A204.1 (cell line): ENCODE data around the gene SGPL1.

ENCODE experiments used
- FAIRE-seq: peaks from 2 replicates; lab custom pipeline; 2012; peaks lifted over from hg19 to GRCh38; lab: Jason Lieb, UNC

SGPL1 gene

DNA sequence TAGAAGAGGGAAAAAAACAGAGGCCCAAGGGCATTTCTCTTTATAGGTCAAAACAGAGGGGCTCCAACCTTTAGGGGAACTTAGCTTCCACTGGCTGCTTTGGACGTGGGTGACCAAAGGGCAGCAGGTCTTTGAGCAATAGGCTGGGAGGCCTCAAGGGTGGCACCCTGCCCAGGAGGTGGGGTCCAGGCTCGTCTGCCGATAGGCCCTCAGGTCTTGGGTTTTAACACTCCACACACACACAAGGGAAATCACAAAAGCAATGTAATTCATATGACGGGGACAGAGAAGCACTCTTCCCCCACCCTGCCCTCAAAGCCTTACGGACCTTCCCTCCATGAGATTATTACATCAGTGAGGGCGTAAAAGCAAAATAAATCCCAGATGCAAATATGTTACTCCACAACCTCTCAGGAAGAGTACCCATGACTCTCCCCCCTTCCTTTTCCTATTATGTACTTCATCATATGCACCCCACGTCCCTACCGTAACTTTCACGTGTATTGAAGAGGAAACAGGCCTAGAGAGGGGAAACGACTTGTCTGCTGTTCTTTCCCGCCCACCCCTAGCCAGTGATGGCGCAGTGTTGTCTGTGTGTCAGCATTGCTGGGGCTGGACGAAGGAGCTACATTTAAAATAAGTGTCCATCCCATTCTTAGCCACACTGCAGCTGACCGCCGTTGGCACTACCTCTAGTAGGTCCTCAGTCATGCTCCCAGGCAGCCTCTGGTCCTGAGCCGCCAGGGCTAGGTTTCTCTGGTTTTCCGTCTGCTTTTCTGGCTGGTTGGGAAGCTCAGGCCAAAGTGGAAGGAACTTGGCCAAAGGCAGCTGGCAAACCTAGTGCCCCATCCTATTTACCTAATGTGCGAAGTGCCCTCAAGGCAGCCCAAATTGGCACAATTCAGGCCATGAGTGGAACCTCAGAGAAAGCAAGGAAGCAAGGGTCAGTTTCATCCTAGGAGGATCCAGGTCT lies 70.5 kb downstream of the SGPL1 start:
- FAIRE-seq: no peak

DNA sequence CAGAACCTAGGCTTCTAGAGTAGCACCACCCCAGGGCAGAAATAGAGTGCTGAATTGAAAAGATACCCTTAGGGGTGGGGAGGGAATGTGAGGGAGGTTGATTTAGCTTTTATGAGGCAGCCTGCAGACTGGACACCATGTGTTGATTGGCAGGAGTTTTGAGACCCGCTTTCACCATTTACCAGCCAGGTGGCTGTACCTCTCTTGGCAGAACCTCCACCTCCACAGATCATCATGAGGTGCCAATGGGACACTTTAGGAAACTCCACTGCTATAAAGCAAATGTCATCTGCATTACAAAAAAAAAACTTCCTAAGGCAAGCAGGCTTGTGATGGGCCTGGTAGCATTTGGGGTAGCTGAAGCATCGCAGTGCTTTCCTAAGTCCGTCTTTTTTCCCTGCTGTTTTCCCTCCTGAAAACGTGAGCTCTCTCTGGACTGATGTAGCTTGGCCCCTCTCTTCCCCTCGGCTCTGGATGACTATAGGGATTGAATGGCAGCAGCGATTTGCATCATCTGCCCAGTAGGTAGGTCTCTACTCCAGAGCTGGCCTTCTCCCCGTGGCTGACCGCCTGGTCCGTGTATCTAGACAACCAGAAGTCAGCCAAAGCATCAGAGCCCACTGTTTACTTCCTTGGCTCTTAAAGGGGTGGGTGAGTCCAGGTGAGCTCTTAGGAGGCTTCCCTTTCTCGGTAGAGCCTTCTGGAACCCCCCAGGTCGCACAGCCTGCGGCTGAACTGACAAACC lies 71.3 kb downstream of the SGPL1 start:
- FAIRE-seq: no peak

DNA sequence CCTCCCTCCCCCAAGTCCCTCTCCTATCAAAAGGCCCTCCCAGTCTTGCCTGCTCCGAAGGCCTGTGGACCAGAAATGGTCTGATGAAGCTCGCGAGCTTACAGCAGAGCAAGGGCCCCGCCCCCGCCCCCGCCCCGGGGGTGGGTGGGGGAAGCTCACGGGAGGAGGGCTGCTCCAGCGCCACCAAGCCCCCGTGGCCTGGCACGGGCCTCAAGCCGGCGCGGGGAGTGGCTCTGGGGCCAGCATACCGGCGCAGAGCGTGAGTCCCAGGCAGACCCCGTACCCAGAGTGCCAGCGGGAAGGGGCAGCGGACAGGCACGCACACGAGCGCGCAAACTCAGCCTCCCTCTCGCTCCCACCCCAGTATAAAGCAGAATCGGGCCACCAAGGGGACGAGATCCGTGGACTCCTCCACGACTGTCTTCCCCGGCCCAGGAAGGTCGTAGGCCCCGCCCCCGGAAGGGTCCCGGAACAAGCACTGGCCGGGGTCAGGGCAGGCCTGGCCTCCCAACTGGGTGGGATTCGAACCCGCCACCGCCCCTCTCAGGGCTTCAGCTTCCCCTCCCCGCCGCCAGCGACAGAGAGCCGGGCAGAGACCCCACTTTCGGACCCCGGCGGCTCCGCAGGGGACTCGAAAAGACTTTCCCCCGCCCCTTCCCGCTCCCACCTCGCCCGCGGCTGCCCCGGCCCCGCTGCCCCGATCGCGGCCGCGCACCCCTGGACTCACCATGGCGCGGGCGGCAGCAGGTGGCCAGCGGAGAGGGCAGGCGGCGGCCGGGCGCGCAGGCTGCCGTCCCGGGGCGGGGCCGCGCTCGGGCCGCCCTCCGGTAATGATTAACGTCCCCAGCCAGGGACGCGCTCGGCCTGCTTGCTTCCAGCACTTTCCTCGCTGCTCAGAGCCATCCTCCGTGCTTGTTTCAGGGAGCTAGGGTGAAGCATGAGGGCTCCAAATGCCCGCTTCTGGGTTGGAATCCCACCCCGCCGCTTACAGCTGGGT lies 72.4 kb downstream of the SGPL1 start, which contains the start of gene PCBD1:
Gene PCBD1 (minus strand): TSS at position 762 of the 997 bp plus-strand sequence. CDS start 32 bp downstream, at position 730.
- no peak for FAIRE-seq

- no peak for FAIRE-seq
Measured at GRCh38 chr10:70889291-70889690, 73.5 kb downstream of the SGPL1 start.

DNA sequence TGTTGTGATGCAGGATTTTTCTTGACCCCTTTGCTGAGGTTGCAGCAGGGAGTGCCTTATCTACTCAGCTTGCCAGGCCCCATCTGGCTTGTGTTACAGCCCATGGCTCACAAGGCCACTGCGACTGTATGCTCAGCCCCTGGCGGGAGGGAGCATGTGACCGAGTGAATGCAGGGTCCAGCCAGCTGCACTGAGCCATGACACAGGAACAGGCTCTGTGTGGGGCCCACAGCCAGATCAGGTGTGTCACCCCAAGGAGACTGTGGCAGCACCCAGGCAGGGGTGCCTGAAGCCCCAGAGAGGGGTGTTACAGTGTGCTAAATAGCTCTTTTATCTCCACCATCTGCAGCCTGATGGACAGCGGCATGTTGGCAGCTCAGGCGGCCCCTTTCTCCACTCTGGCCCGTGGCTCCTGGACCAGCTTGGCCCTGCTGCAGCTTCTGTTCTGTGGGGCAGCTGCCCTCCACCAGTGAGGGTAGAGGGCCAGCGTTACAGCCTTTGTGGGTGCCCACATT lies 75.2 kb downstream of the SGPL1 start:
- no peak for FAIRE-seq

DNA sequence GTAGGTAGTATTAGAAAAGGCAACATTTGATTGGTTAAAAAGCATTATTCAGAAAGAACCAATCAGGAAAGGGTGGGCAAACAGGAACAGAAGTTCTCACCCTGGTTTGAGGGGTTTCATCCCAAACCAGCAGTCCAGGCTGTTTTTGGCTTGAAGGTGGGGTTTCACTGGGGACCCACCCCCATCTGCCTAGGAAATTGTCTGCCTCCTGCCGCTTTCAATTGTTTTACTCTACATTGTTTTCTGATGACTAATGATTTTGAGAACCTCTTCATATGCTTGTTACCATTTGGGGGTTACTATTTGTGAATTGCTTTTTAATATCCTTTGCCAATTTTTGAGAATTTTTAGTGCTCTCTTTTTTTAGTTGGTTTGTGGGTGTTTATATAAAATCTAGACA lies 75.9 kb downstream of the SGPL1 start:
- no peak for FAIRE-seq

GRCh38 chr10:70892631-70893030 lies 76.9 kb downstream of the SGPL1 start:
- FAIRE-seq: no peak

DNA sequence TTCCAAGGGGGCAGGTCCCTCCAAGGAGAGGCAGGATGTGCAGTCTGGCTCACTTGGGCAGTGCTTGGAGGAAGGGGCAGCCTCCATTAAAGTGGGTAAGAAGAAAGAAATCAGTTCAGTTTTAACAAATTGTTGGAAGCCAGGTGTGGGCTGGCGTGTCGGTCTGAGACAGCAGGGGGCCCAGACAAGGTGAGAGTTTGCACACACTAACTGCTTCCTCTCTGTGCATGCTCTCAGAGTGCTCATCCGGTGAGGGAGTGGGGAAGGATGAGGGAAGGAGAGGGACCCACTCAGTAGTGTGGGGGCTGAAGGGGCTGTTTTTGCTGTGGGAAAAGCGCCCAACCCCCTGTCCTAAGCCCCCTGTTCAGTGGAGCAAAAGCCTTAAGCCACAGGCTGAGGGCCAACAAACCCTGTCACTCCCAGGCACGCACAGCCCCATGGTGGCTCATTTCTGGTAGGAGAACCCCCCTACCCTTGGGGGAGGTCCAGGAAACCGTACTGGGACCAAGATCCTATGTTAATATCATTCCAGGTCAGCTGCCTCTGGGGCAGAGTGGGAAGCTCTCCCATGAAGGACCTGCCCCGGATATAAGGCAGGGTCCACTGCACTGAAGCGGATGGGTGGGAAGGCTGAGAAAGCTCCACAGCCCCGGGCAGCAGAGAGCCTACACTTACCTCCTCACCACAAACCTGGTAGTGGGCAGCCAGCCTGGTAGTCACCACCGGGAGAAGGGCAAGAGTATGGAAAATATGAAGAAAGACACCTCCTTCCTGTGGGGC lies 77.7 kb downstream of the SGPL1 start:
- FAIRE-seq: no peak

- FAIRE-seq: no peak
Measured at GRCh38 chr10:70894416-70894815, 78.7 kb downstream of the SGPL1 start.

GRCh38 chr10:70896551-70896950 lies 80.8 kb downstream of the SGPL1 start:
- no peak for FAIRE-seq

- FAIRE-seq: no peak
Measured at GRCh38 chr10:70898687-70899086, 82.9 kb downstream of the SGPL1 start.

GRCh38 chr10:70899096-70899495 lies 83.3 kb downstream of the SGPL1 start:
- FAIRE-seq: no peak

- no peak for FAIRE-seq
Measured at GRCh38 chr10:70901276-70901878, 85.6 kb downstream of the SGPL1 start.

DNA sequence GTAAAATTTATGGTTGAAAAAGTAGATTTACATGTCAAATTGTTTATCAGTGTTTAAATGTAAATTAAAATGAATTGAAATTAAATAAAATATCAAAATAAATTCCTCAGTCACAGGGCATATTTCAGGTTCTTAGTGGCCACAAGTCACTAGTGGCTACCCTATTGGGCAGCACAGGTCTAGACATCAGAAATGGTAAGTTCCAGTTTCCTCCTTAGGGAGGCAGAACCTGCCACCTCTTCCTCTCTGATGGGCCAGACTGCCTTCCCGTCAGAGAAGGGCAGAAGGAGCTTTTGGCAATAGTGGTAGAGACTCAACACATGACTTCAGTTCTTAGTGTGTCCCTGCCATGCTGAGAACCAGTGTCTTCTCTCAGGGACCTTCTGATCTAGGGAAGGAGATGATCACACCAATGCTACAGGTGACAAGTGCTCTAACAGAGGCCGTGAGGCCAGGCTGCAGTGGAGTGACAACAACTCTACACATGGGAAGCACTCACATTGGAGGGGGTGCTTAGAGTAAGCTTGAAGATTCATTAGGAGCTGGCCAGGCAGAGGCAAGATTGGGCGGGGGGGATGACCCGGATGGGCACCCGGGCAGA lies 87.0 kb downstream of the SGPL1 start:
- no peak for FAIRE-seq

DNA sequence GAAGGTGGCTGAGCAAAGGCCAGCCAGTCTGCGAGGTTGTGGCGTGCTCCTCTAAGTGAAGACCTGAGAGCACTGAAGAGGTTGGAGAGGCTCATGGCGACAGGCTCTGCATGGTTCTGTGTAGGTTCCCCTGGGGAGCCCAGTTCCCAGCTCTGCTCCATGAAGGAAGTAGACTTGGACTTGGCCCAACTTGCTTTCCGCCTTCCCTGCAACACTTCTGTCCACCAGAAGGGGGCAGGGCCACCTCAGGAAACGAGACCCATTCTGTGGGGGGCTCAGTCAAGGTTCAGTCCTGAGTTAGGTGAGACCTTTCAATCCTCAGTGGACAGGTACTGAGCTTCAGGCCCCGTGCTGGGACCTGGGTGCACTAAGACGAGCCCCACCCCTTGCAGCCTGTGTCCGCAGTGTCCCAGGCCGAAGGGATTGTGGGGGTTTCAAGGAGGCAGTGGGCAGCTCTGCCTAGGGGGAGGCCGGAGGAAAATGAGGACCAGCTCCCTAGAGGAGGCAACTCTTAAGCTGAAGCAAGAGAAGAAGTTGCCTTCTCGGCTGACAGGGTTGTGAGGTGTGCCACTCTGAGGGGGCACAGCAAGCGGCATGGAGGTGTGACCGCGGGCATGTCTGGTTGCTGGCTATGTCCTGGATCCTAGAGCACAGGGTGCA lies 87.6 kb downstream of the SGPL1 start:
- no peak for FAIRE-seq

DNA sequence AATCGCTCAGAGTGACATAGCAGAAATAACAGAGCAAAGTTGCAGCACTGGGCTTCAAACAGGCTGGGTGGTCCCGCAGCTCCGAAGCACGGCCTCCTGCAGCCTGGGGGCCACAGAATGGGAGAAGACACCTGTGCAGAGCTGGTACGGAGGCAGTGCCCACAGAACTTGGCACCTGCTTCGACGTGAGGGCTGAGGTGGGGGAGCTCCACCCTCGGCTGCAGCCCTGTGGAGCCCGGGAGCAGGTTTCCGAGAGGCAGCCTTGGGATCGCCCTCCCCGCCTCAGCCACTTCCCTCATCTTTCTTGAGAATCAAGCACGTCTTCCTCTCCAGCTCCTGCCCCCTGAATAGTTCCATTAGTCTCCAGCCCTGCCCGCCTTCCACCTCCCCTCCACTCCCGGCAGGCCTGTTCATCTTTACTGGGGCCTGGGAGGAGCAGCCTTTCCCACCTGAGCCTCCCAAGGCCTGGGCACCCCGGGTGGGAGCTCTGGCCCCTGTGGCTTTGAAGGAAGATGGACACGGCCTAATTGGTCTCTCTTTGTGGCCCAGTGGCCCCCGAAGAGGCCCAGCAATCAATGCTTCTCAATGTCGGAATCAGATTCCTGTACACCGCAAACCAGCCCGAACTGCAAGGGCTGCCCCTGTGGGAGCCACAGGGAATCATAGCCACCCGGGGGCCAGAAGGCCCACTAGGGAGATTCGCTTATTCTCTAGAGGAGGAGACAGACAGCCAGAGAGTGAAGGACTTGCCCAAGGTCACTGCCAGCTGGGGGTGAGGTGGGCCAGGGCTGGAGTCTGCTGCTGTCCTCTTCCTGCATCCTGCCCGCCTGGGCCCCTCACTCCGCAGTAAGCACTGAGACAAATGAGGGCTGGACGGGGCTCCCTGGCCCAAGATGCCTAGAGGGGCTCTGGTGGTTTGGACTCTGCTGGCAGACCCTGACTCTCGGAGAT lies 89.6 kb downstream of the SGPL1 start:
- FAIRE-seq: no peak

GRCh38 chr10:70906031-70906783 lies 90.5 kb downstream of the SGPL1 start:
- FAIRE-seq: no peak
